ENCODE results near the gene KRTAP13-3.

- TF ChIP-seq TBP (IDR thresholded peaks at IDR 0.05; ENCODE audit: low read depth, low read length), result no peak
- TF ChIP-seq EP300 (IDR thresholded peaks at IDR 0.05; ENCODE audit: borderline replicate concordance in 1 of 2, low read depth in 2 of 2, low read length in 2 of 2), result no peak
- no peak for TF ChIP-seq JUND (IDR thresholded peaks at IDR 0.05; ENCODE audit: low read length)
- no peak for TF ChIP-seq CTCF (IDR thresholded peaks at IDR 0.05; ENCODE audit: control extremely low read depth in 1 of 3, insufficient read depth in 1 of 3, low read depth in 1 of 3, low read length in 3 of 3)
- TF ChIP-seq, protein P1, sequence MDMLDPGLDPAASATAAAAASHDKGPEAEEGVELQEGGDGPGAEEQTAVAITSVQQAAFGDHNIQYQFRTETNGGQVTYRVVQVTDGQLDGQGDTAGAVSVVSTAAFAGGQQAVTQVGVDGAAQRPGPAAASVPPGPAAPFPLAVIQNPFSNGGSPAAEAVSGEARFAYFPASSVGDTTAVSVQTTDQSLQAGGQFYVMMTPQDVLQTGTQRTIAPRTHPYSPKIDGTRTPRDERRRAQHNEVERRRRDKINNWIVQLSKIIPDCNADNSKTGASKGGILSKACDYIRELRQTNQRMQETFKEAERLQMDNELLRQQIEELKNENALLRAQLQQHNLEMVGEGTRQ (IDR thresholded peaks at IDR 0.05; ENCODE audit: low read length), result no peak
- no peak for TF ChIP-seq HDAC2 (IDR thresholded peaks at IDR 0.05; ENCODE audit: borderline replicate concordance in 1 of 2, low read depth in 2 of 2, low read length in 2 of 2)
- no peak for TF ChIP-seq SUZ12 (IDR thresholded peaks at IDR 0.05; ENCODE audit: low read length)
Measured at GRCh38 chr21:30437010-30437565, 11.4 kb upstream of the KRTAP13-3 start.
